ENCODE data around the gene ARHGEF11. TPM values are rescaled to one million over a fixed set of nuclear protein-coding genes. Genes with fewer than 3 reads are reported as not detected.

The ARHGEF11 gene
- total RNA-seq, 1 experiment from 2014 or later = 41.1 TPM

GRCh38 chr1:156957634-156958033 is 87.9 kb downstream of the ARHGEF11 start:
- no peak for DNase-seq
- Histone ChIP-seq H2AK5ac (ENCODE audit: insufficient read length, low read length) (no peak overlapping the region), H4K20me1 (ENCODE audit: control insufficient read depth, insufficient read depth, insufficient read length) (no peaks in the 10 kb centered on the region), H4K8ac (replicated peaks; ENCODE audit: insufficient read length, low read depth, low read length) (no peak overlapping the region), H4K91ac (ENCODE audit: insufficient read length, low read depth, low read length) (no peak overlapping the region), H3K4ac (ENCODE audit: low read depth, low read length) (no peak overlapping the region), H3K23ac (ENCODE audit: insufficient read length, low read depth, low read length) (no peak overlapping the region), H3K9me3 (ENCODE audit: control insufficient read depth, low read depth, low read length) (no peaks in the 10 kb centered on the region), H3K9ac (ENCODE audit: extremely low read depth, insufficient read length, low read length) (no peak overlapping the region), H4K5ac (ENCODE audit: insufficient read length, low read depth, low read length) (no peak overlapping the region), H3K4me1 (ENCODE audit: insufficient read depth, low read length) (no peaks in the 10 kb centered on the region), H3K27me3 (ENCODE audit: insufficient read depth, low read length) (no peaks in the 10 kb centered on the region), H3K4me2 (ENCODE audit: insufficient read depth, insufficient read length, low read length) (no peak overlapping the region), H3K23me2 (ENCODE audit: insufficient read length, low read depth, low read length, poor library complexity, severe bottlenecking) (no peaks in the 10 kb centered on the region), H2BK12ac (ENCODE audit: insufficient read length, low read depth, low read length) (no peak overlapping the region), H3K18ac (ENCODE audit: insufficient read length, low read depth, low read length) (no peak overlapping the region), H3K14ac (ENCODE audit: insufficient read depth, low read length) (no peak overlapping the region), H2AFZ (ENCODE audit: low read length) (no peak overlapping the region), H3T11ph (ENCODE audit: low read length) (no peak overlapping the region), H2BK20ac (ENCODE audit: low read depth, low read length, poor library complexity, severe bottlenecking) (no peak overlapping the region), H3K79me2 (ENCODE audit: insufficient read depth, low read length) (no peaks in the 10 kb centered on the region), H3K27ac (ENCODE audit: insufficient read length, low read depth, low read length) (no peak overlapping the region), H2BK15ac (ENCODE audit: low read depth, low read length) (no peak overlapping the region), H2BK5ac (ENCODE audit: insufficient read length, low read length) (no peak overlapping the region), H3K56ac (ENCODE audit: insufficient read length, low read depth, low read length) (no peak overlapping the region), H3K79me1 (ENCODE audit: insufficient read depth, low read depth, low read length, poor library complexity, severe bottlenecking) (no peaks in the 10 kb centered on the region), H2BK120ac (ENCODE audit: low read depth, low read length, poor library complexity, severe bottlenecking) (no peak overlapping the region)
- H3K4me1 Mint-ChIP-seq = peaks cover 0 to 3% of the 10 kb centered on the region in 2 experiments; a peak in 1 of 4 replicates
- peaks cover 25 to 86% (median 80%) of the 10 kb centered on the region in 3 experiments; a peak in 6 of 7 replicates for H3K36me3 Mint-ChIP-seq (ENCODE audit: insufficient read depth in 1 of 3, low read depth in 3 of 3)
- no peak overlapping the region for H3K27ac Mint-ChIP-seq
- TF ChIP-seq, protein P1, sequence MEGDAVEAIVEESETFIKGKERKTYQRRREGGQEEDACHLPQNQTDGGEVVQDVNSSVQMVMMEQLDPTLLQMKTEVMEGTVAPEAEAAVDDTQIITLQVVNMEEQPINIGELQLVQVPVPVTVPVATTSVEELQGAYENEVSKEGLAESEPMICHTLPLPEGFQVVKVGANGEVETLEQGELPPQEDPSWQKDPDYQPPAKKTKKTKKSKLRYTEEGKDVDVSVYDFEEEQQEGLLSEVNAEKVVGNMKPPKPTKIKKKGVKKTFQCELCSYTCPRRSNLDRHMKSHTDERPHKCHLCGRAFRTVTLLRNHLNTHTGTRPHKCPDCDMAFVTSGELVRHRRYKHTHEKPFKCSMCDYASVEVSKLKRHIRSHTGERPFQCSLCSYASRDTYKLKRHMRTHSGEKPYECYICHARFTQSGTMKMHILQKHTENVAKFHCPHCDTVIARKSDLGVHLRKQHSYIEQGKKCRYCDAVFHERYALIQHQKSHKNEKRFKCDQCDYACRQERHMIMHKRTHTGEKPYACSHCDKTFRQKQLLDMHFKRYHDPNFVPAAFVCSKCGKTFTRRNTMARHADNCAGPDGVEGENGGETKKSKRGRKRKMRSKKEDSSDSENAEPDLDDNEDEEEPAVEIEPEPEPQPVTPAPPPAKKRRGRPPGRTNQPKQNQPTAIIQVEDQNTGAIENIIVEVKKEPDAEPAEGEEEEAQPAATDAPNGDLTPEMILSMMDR (conservative IDR thresholded peaks at IDR 0.05) = no peak
- H3K27me3 Mint-ChIP-seq (ENCODE audit: low read depth) = no peaks in the 10 kb centered on the region
- no peak overlapping the region for H3K4me3 Mint-ChIP-seq
- H3K9me3 Mint-ChIP-seq = no peaks in the 10 kb centered on the region
- WGBS (ENCODE audit: extremely low coverage, insufficient read length, low lambda C conversion rate) = no CpG with 5 or more reads among the region's 3 CpGs

All from H9 (cell line).